Right lung (tissue), 10 donors: ENCODE data around the gene PRIM1. TPM values are rescaled to one million over a fixed set of nuclear protein-coding genes. Genes with fewer than 3 reads are reported as not detected.
"Not testable (repeated sequence)": the region's sequence is repeated elsewhere in the genome, so short reads cannot be mapped to it uniquely, and the experiment has no call there.

Experiments
- DNase-seq, 2 donors: peaks; one replicate each; pipeline ENCODE4 v3.0.0-alpha.2; 2013
- long read RNA-seq, 8 donors: transcript quantifications; one replicate each; lab custom pipeline, GENCODE V29; 2026
- polyA plus RNA-seq, 5 donors: library from polyadenylated mRNA; unstranded; fragments of 120-200 nt; gene quantifications; one replicate each; pipeline versions ENCODE4 v1.2.1 to v1.2.3, GENCODE V29; 2013; ENCODE audit warnings: inconsistent platforms in 1 of 5, low replicate concordance in 1 of 5; ENCODE audit not compliant: insufficient read length in 5 of 5, insufficient read depth in 1 of 5

Gene PRIM1
- 10 to 100 TPM; 16.5 to 31.2 (median 23.7) TPM for polyA plus RNA-seq
- long read RNA-seq, donor 1, transcript PRIM1-201 (13 exons, 1,393 nt): major isoform, 6 of 11 reads
- long read RNA-seq, donor 1, partial matches to known transcripts: 5 of 11 reads
- long read RNA-seq, donor 1, other reads (novel, unspliced or antisense): 0 of 11 reads
- long read RNA-seq, donor 2, transcript PRIM1-201 (13 exons, 1,393 nt): major isoform, 6 of 7 reads
- long read RNA-seq, donor 2, partial matches to known transcripts: 0 of 7 reads
- long read RNA-seq, donor 2, other reads (novel, unspliced or antisense): 0 of 7 reads
- long read RNA-seq, donor 3, transcript PRIM1-201 (13 exons, 1,393 nt): major isoform, 6 of 11 reads
- long read RNA-seq, donor 3, partial matches to known transcripts: 5 of 11 reads
- long read RNA-seq, donor 3, other reads (novel, unspliced or antisense): 0 of 11 reads
- long read RNA-seq, donor 4, partial matches to known transcripts: 0 of 1 reads
- long read RNA-seq, donor 4, other reads (novel, unspliced or antisense): 0 of 1 reads
- long read RNA-seq, donor 5, partial matches to known transcripts: 0 of 5 reads
- long read RNA-seq, donor 5, other reads (novel, unspliced or antisense): 0 of 5 reads
- long read RNA-seq, donor 6, partial matches to known transcripts: 0 of 3 reads
- long read RNA-seq, donor 6, other reads (novel, unspliced or antisense): 0 of 3 reads
- long read RNA-seq, donor 7, partial matches to known transcripts: 0 of 4 reads
- long read RNA-seq, donor 7, other reads (novel, unspliced or antisense): 0 of 4 reads
- long read RNA-seq, donor 8, partial matches to known transcripts: 0 of 2 reads
- long read RNA-seq, donor 8, other reads (novel, unspliced or antisense): 0 of 2 reads

DNA sequence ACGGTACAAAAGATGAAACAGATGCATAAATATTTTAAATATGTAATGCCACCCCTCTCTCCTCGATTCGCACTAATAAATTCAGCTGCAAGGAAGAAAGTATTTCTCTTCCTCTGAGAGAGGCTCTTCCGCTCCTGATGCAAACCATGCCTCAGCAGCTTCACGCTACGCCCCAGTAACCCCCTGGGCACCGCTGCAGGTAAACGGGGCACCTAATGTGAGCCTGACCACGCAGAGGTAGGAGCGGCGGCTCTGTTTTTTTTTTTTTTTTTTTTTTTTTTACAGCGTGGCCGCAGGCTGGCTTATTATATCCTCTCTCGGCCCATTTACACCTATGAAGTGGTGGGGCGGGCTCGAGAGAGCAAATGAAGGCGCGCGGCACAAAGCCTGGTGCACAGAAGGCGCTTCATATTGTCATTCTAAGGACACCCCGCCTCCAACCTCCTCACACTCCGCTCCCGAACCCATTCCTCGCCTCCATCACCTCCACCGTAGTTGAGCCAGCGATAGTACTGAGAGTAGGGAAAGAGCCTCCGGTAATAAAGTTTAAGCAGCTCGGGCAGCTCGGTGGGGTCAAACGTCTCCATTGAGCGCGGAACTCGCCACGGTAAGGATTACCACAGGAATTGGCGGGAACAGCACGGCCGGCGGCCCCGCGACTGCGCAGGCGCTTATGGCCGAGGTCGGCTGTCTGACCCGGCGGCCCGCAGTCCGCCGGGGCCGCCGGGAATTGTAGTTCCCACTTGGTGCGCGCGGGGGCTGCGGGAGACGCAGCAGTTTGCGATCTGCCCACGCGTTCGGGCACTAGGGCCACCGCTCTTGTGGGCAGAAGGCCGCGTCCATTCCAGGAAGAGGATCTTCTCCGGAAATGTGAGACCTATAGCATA, at the start of gene PRIM1:
Gene PRIM1, minus strand, starts transcription at position 612 of the 887 bp plus-strand sequence. Its CDS starts 25 bp downstream, at position 587.
- peak; percentile 74 for DNase-seq

DNA sequence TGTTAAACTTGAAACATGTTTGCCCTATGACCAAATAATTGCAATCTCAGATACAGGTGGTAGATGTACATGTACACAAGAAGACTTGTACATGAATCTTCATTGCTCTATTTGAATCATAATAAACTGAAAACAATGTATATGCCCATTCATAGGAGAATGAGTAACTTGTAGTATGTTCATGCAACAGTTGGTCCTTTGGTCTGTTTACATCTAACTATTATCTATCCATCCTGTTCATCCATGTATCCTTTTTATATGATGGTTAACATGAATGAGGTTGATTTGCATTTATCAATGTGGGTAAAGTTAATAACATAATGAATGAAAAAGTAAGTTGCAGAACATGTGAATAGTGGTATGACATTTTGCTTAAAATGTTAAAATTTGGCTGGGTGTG, 48.1 kb upstream of the PRIM1 start:
- no peak for DNase-seq

- DNase-seq: not testable (repeated sequence)
Observed at GRCh38 chr12:56799345-56799744, 47.2 kb upstream of the PRIM1 start.

- not testable (repeated sequence) for DNase-seq
Observed at GRCh38 chr12:56795791-56796190, 43.7 kb upstream of the PRIM1 start.

DNA sequence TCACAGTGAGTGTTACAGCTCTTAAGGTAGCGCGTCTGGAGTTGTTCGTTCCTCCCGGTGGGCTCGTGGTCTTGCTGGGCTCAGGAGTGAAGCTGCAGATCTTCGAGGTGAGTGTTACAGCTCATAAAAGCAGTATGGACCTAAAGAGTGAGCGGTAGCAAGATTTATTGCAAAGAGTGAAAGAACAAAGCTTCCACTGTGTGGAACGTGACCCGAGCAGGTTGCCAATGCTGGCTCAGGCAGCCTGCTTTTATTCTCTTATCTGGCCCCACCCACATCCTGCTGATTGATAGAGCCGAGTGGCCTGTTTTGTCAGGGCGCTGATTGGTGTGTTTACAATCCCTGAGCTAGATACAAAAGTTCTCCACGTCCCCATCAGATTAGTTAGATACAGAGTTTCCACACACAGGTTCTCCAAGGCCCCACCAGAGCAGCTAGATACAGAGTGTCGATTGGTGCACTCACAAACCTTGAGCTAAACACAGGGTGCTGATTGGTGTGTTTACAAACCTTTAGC, 43.0 kb upstream of the PRIM1 start:
- not testable (repeated sequence) for DNase-seq

GRCh38 chr12:56793124-56793523, 41.0 kb upstream of the PRIM1 start:
- DNase-seq: not testable (repeated sequence)

GRCh38 chr12:56792678-56793077, 40.6 kb upstream of the PRIM1 start:
- DNase-seq: no peak

DNA sequence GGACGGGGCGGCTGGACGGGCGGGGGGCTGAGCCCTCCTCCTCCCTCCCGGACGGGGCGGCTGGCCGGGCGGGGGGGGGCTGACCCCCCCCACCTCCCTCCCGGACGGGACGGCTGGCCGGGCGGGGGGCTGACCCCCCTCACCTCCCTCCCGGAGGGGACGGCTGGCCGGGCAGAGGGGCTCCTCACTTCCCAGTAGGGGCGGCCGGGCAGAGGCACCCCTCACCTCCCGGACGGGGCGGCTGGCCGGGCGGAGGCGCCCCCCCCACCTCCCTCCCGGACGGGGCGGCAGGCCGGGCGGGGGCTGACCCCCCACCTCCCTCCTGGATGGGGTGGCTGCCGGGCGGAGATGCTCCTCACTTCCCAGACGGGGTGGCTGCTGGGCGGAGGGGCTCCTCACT, 37.3 kb upstream of the PRIM1 start:
- not testable (repeated sequence) for DNase-seq

DNA sequence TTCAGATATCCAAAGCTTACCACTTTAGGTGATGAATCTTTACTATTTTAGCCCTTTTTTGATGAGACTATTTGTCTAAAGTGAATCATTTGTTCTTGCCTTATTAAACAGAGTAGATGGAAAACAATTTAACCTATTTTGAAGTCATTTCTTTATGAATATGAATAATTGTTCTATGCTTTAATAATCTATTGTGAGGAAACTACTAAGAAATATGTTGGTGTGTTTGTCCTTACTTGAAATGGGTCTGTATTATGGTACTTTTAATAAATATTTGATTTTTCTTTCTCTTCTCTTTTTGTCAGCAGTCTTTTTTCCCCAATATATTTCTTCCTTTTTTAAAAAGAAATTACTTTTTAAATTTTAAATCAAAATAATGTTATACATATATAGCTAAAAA, 35.4 kb upstream of the PRIM1 start:
- no peak for DNase-seq

GRCh38 chr12:56785874-56786273, 33.8 kb upstream of the PRIM1 start:
- DNase-seq: no peak

DNA sequence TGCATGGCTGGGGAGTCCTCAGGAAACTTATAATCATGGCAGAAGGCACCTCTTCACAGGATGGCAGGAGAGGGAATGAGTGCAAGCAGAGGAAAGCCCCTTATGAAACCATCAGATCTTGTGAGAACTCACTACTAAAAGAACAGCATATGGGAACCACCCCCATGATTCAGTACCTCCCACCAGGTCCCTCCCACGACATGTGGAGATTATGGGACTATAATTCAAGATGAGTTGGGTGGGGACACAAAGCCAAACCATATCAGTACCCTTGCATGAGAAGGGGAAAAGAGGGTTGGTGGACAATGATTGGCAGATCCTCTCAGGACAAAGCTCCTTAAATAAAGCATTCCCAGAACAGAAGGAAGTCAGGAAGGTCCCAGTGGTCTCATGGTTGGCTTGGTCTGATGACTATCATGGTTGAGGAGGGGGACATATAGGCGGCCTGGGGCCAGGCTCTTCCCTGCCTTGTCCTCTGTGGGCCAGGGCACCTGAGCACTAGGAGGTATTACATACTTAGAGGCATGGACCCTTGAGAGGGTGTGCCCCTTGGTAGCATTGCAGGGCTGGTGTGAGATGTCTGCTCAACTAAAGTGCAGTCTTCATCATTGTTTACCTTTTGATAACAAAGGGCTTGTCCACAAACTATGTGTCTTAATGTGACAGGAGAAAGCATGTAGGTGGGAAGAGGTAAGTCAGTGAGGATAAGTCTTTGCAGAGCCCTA, 33.2 kb upstream of the PRIM1 start:
- DNase-seq: no peak

DNA sequence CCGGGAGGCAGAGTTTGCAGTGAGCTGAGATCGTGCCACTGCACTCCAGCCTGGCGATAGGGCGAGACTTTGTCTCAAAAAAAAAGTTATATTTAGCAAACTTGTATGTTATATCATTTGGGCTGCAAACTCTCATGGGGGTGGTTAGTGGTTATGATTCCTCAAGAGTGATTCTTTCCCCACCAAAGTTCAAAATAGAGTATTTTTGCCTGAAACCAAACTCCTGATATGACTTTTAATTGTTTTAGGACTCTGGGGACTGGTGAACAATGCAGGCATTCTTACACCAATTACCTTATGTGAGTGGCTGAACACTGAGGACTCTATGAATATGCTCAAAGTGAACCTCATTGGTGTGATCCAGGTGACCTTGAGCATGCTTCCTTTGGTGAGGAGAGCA, 29.6 kb upstream of the PRIM1 start:
- no peak for DNase-seq

DNA sequence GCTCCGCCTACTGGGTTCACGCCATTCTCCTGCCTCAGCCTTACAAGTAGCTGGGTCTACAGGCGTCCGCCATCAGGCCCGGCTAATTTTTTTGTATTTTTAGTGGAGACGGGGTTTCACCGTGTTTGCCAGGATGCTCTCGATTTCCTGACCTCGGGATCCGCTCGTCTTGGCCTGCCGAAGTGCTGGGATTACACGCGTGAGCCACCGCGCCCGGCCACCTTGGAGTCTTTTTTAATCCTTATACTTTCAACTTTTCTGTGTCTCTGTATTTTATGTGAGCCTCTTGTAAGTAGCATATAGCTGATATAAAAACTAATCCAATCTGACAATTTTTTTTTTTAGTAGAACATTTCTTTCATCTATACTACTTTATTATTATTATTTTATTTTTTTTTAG, 26.6 kb upstream of the PRIM1 start:
- DNase-seq: no peak

GRCh38 chr12:56776654-56777053, 24.5 kb upstream of the PRIM1 start:
- DNase-seq: no peak

DNA sequence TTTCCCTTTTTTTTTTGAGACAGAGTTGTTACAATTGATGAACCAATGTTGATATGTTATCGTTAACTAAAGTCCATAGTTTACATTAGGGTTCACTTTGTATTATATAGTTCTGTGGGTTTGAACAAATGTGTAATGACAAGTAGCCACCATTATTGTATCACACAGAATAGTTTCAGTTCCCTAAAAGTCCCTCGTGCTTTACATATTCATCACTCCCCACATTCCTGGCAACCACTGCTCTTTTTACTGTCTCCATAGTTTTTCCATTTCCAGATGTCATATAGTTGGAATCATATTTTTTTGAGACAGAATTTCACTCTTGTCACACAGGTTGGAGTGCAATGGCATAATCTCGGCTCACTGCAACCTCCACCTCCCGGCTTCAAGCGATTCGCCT, 23.5 kb upstream of the PRIM1 start:
- no peak for DNase-seq

DNA sequence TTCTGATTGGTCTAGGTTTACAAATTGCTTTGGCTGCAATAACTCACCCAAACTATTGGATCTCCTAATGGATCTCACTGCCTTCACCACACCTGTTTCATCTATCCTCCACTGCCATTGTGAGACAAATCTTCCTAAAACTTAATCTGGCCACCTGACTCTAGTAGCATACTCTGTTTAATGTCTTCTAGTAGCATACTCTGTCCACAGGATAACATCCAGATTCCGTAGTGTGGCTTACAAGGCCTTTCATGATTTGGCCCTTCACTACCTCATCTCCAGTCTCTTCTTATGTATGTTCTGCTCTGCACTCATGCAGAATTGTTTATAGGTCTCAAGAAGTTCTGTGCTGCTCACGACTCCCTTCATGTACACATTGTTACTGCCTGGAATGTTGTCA, 21.0 kb upstream of the PRIM1 start:
- DNase-seq: no peak

DNA sequence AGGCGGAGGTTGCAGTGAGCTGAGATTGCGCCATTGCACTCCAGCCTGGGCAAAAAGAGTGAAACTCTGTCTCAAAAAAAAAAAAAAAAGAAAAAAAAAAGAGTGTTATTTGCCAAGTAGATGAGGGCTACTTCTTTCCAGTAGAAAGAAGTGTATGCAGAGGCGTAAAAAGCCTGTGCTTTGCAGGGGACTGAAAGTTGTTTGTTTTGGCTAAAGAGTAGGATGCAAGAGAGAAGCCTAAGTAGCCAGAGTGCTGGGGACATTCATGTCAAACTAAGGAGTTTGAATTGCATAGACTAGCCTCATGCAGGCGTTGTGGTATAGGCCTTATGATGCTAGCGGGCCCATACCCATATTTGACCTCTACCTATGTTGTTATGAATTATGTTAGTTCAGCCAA, 20.5 kb upstream of the PRIM1 start:
- no peak for DNase-seq

GRCh38 chr12:56769868-56770267, 17.7 kb upstream of the PRIM1 start:
- no peak for DNase-seq

- no peak for DNase-seq
Observed at GRCh38 chr12:56768424-56768823, 16.3 kb upstream of the PRIM1 start.

GRCh38 chr12:56766535-56766934, 14.4 kb upstream of the PRIM1 start:
- DNase-seq: no peak
